ENCODE measurements around the gene VTA1. TPM values are rescaled to one million over a fixed set of nuclear protein-coding genes. Genes with fewer than 3 reads are reported as not detected.
"Not testable (repeated sequence)": the region's sequence is repeated elsewhere in the genome, so short reads cannot be mapped to it uniquely, and the experiment has no call there.

The VTA1 gene
- total RNA-seq, 2 donors from 2014 or later: 29.1 to 37.4 TPM

GRCh38 chr6:142213402-142213801 is 66.3 kb downstream of the VTA1 start:
- peaks cover 27 to 42% of the 10 kb centered on the region in 2 donors for H3K36me3 Mint-ChIP-seq (ENCODE audit: insufficient read depth in 2 of 2)

GRCh38 chr6:142218446-142218845 is 71.4 kb downstream of the VTA1 start:
- DNase-seq (no peak), ATAC-seq (replicated peaks in 1 of 2) (no peak)
- H3K4me3 Mint-ChIP-seq: no peak overlapping the region
- H3K4me1 Mint-ChIP-seq (ENCODE audit: low read depth): no peaks in the 10 kb centered on the region
- H3K27me3 Mint-ChIP-seq (ENCODE audit: low read depth): no peaks in the 10 kb centered on the region
- H3K27ac Mint-ChIP-seq: no peak overlapping the region
- H3K9me3 Mint-ChIP-seq: peaks cover 2% of the 10 kb centered on the region in 2 donors
- peaks cover 8% of the 10 kb centered on the region in 2 donors for H3K36me3 Mint-ChIP-seq (ENCODE audit: insufficient read depth in 2 of 2)

More at GRCh38 chr6:142213402-142213801, 66.3 kb downstream of the VTA1 start:
- Mint-ChIP-seq H3K27me3 (ENCODE audit: low read depth) (no peaks in the 10 kb centered on the region), H3K9me3 (peaks cover 7 to 9% of the 10 kb centered on the region in 2 donors), H3K27ac (no peak overlapping the region), H3K4me1 (ENCODE audit: low read depth) (no peaks in the 10 kb centered on the region), H3K4me3 (no peak overlapping the region)
- no peak for ATAC-seq (replicated peaks in 1 of 2)
- DNase-seq: no peak

GRCh38 chr6:142222022-142222421 is 75.0 kb downstream of the VTA1 start:
- H3K27me3 Mint-ChIP-seq (ENCODE audit: low read depth): no peaks in the 10 kb centered on the region
- no peaks in the 10 kb centered on the region for H3K4me1 Mint-ChIP-seq (ENCODE audit: low read depth)
- H3K27ac Mint-ChIP-seq: no peak overlapping the region
- no peak overlapping the region for H3K4me3 Mint-ChIP-seq
- no peaks in the 10 kb centered on the region for H3K36me3 Mint-ChIP-seq (ENCODE audit: insufficient read depth in 2 of 2)
- no peaks in the 10 kb centered on the region for H3K9me3 Mint-ChIP-seq
- no peak for DNase-seq
- no peak for ATAC-seq (replicated peaks in 1 of 2)

- ATAC-seq (replicated peaks in 1 of 2) (no peak), DNase-seq (no peak)
- H3K27ac Mint-ChIP-seq: no peak overlapping the region
- H3K27me3 Mint-ChIP-seq (ENCODE audit: low read depth): no peaks in the 10 kb centered on the region
- no peaks in the 10 kb centered on the region for H3K36me3 Mint-ChIP-seq (ENCODE audit: insufficient read depth in 2 of 2)
- peaks cover 4% of the 10 kb centered on the region in 2 donors for H3K9me3 Mint-ChIP-seq
- H3K4me3 Mint-ChIP-seq: no peak overlapping the region
- H3K4me1 Mint-ChIP-seq (ENCODE audit: low read depth): no peaks in the 10 kb centered on the region
These were observed 76.9 kb downstream of the VTA1 start for GRCh38 chr6:142223938-142224337.

GRCh38 chr6:142225115-142225514 is 78.1 kb downstream of the VTA1 start:
- ATAC-seq (replicated peaks in 1 of 2): no peak
- Mint-ChIP-seq H3K9me3 (peaks cover 4% of the 10 kb centered on the region in 2 donors), H3K27ac (no peak overlapping the region), H3K4me1 (ENCODE audit: low read depth) (no peaks in the 10 kb centered on the region), H3K27me3 (ENCODE audit: low read depth) (no peaks in the 10 kb centered on the region), H3K36me3 (ENCODE audit: insufficient read depth in 2 of 2) (no peaks in the 10 kb centered on the region), H3K4me3 (no peak overlapping the region)
- DNase-seq: no peak

- H3K9me3 Mint-ChIP-seq: peaks cover 4% of the 10 kb centered on the region in 2 donors
- no peaks in the 10 kb centered on the region for H3K4me1 Mint-ChIP-seq (ENCODE audit: low read depth)
- no peak for DNase-seq
- H3K27me3 Mint-ChIP-seq (ENCODE audit: low read depth): no peaks in the 10 kb centered on the region
- H3K36me3 Mint-ChIP-seq (ENCODE audit: insufficient read depth in 2 of 2): no peaks in the 10 kb centered on the region
- ATAC-seq (replicated peaks in 1 of 2): no peak
- peak overlapping the region; percentile 8 for H3K27ac Mint-ChIP-seq
- no peak overlapping the region for H3K4me3 Mint-ChIP-seq
These were observed 78.5 kb downstream of the VTA1 start for GRCh38 chr6:142225552-142225951.

GRCh38 chr6:142226731-142227130 is 79.7 kb downstream of the VTA1 start:
- Mint-ChIP-seq H3K9me3 (peaks cover 4% of the 10 kb centered on the region in 2 donors), H3K27me3 (ENCODE audit: low read depth) (no peaks in the 10 kb centered on the region), H3K4me1 (ENCODE audit: low read depth) (no peaks in the 10 kb centered on the region), H3K4me3 (no peak overlapping the region), H3K27ac (peak overlapping the region; percentile 8), H3K36me3 (ENCODE audit: insufficient read depth in 2 of 2) (no peaks in the 10 kb centered on the region)
- no peak for DNase-seq
- ATAC-seq (replicated peaks in 1 of 2): no peak

GRCh38 chr6:142229518-142230270 is 82.6 kb downstream of the VTA1 start:
- not testable (repeated sequence) for H3K4me3 Mint-ChIP-seq; H3K27ac Mint-ChIP-seq; H3K9me3 Mint-ChIP-seq; H3K27me3 Mint-ChIP-seq (ENCODE audit: low read depth); ATAC-seq (replicated peaks in 1 of 2); DNase-seq; H3K36me3 Mint-ChIP-seq (ENCODE audit: insufficient read depth in 2 of 2)
- H3K4me1 Mint-ChIP-seq (ENCODE audit: low read depth): peaks cover 12% of the 10 kb centered on the region

- H3K4me3 Mint-ChIP-seq: peak overlapping the region; percentile 61 to 63
- not testable (repeated sequence) for H3K27ac Mint-ChIP-seq; H3K27me3 Mint-ChIP-seq (ENCODE audit: low read depth); H3K36me3 Mint-ChIP-seq (ENCODE audit: insufficient read depth in 2 of 2); H3K9me3 Mint-ChIP-seq
- peaks cover 12% of the 10 kb centered on the region for H3K4me1 Mint-ChIP-seq (ENCODE audit: low read depth)
- peak; percentile 36 to 53 for DNase-seq
- peak; percentile 77 to 86 for ATAC-seq (replicated peaks in 1 of 2)
These were observed 85.4 kb downstream of the VTA1 start for GRCh38 chr6:142232206-142233044.

- no peaks in the 10 kb centered on the region for H3K36me3 Mint-ChIP-seq (ENCODE audit: insufficient read depth in 2 of 2)
- H3K4me3 Mint-ChIP-seq: no peak overlapping the region
- DNase-seq (no peak), ATAC-seq (replicated peaks in 1 of 2) (no peak)
- H3K4me1 Mint-ChIP-seq (ENCODE audit: low read depth): peaks cover 12% of the 10 kb centered on the region
- H3K27ac Mint-ChIP-seq: no peak overlapping the region
- H3K27me3 Mint-ChIP-seq (ENCODE audit: low read depth): no peaks in the 10 kb centered on the region
- no peaks in the 10 kb centered on the region for H3K9me3 Mint-ChIP-seq
These were observed 87.1 kb downstream of the VTA1 start for GRCh38 chr6:142233945-142234682.

GRCh38 chr6:142235272-142235671 is 88.2 kb downstream of the VTA1 start:
- Mint-ChIP-seq H3K9me3 (no peaks in the 10 kb centered on the region), H3K36me3 (ENCODE audit: insufficient read depth in 2 of 2) (no peaks in the 10 kb centered on the region), H3K27ac (no peak overlapping the region), H3K4me3 (no peak overlapping the region), H3K27me3 (ENCODE audit: low read depth) (no peaks in the 10 kb centered on the region), H3K4me1 (ENCODE audit: low read depth) (peaks cover 12% of the 10 kb centered on the region)
- ATAC-seq (replicated peaks in 1 of 2): no peak
- DNase-seq: no peak

- Mint-ChIP-seq H3K4me1 (ENCODE audit: low read depth) (peaks cover 12% of the 10 kb centered on the region), H3K27me3 (ENCODE audit: low read depth) (no peaks in the 10 kb centered on the region), H3K9me3 (no peaks in the 10 kb centered on the region), H3K36me3 (ENCODE audit: insufficient read depth in 2 of 2) (no peaks in the 10 kb centered on the region), H3K4me3 (no peak overlapping the region), H3K27ac (no peak overlapping the region)
- no peak for DNase-seq
- no peak for ATAC-seq (replicated peaks in 1 of 2)
These were observed 88.7 kb downstream of the VTA1 start for GRCh38 chr6:142235791-142236190.

GRCh38 chr6:142236691-142237090 is 89.6 kb downstream of the VTA1 start:
- Mint-ChIP-seq H3K4me3 (no peak overlapping the region), H3K4me1 (ENCODE audit: low read depth) (peaks cover 12% of the 10 kb centered on the region), H3K9me3 (no peaks in the 10 kb centered on the region), H3K27me3 (ENCODE audit: low read depth) (no peaks in the 10 kb centered on the region), H3K36me3 (ENCODE audit: insufficient read depth in 2 of 2) (no peaks in the 10 kb centered on the region), H3K27ac (no peak overlapping the region)
- no peak for DNase-seq
- no peak for ATAC-seq (replicated peaks in 1 of 2)
